Measurements from ENCODE around the gene ITGB3BP. TPM values are rescaled to one million over a fixed set of nuclear protein-coding genes. Genes with fewer than 3 reads are reported as not detected.

ITGB3BP gene
- total and polyA plus RNA-seq, 2 of the 8 experiments (the other 6 are each of a cell fraction or from before 2014, with no cell fraction given), result 17.6 to 49.1 TPM

DNA sequence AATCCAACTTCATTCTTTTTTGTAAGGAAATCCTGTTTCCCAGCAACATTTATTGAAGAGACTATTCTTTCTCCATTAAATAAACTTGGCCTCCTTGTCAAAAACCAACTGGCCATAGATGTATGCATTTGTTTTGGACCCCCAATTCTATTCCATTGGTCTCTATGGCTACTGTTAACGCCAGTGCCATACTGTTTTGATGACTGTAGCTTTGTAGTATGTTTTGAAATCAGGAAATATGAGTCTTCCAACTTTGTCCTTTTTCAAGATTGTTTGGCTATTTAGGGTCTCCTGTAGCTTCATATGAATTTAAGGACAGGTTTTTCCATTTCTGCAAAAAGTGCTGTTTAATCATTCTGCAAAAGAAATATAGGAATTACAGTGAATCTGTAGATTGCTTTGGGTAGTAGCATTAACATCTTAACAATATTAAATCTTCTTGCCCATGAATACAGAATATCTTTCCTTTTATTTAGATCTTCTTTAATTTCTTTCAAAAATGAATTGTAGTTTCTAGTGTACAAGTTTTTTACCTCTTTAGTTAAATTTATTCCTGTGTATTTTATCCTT, 61.3 kb downstream of the ITGB3BP start (continued):
- TF ChIP-seq HDAC2 (IDR thresholded peaks at IDR 0.05; ENCODE audit: borderline replicate concordance in 1 of 2, low read depth in 2 of 2, low read length in 2 of 2) (peak in 1 of 2 experiments; percentile 45; a peak in 1 of 4 replicates), TEAD4 (IDR thresholded peaks at IDR 0.05; ENCODE audit: low read depth, low read length) (no peak)

Data from H1 (cell line).